Stimulated activated CD4-positive, alpha-beta T cell treated with anti-CD3 and anti-CD28 coated beads, Interleukin-1b, Interleukin-23, amount 100 ng/mL, for 4 hours (primary cell): ENCODE data around the gene S100Z.
"Not testable (repeated sequence)": the region's sequence is repeated elsewhere in the genome, so short reads cannot be mapped to it uniquely, and the experiment has no call there.

ENCODE experiments used
- DNase-seq, 2 donors: peaks; one replicate each; pipeline ENCODE4 v3.0.0-alpha.2; 2020; ENCODE audit warnings: low read depth in 2 of 2

Gene S100Z

DNA sequence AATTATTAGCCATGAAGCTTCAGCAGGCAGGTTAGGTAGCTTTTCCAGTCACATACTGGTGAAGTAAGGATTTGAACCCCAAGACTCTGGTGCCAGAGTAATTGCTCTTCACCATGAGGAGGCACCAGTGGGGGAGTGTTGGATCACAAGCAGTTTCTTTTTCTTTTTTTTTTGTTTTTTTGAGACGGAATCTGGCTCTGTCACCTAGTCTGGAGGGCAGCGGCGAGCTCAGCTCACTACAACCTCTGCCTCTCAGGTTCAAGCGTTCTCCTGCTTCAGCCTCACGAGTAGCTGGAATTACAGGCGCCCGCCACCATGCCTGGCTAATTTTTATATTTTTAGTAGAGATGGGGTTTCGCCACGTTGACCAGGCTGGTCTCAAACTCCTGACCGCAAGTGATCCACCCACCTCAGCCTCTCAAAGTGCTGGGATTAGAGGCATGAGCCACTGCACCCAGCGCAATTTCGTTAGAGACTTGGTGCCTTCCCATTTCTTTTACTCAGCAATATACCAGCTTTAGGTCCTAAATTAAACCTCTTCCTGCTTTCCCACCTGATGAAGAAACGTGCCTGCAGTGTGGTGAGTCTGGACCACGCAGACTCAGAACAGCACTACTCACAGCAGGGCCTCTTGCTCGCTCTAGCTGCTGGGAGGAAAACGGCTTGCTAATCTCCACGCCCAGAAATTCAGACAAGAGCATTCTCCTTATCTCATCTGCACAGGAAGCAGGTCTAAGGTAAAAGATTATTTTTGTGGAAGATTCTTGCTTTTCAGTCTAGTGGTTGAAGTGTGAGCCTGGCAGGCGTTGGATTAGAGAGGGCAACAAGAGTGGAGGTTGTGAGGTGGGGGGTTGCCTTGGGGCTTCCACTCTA lies at the start of gene S100Z:
Gene S100Z, plus strand, starts transcription at position 596 of the 873 bp plus-strand sequence. CDS start 25,346 bp downstream, outside the sequence.
- no peak for DNase-seq

DNA sequence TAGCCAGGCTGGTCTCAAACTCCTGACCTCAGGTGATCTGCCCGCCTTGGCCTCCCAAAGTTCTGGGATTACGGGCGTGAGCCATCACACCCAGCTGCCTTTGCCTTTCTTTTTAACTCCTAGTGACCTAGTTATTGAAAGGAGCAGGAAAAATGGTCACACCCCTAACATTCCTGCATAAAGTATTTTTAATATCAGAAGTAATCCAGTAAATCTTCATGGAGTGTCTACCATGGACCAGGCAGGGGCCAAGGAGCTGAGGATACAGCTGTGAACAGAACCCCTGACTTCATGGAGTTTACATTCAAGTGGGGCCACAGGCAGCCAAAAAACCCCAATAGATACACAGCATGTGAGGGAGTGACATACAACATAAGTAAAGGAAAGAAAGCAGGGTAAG lies 49.2 kb upstream of the S100Z start:
- DNase-seq, result no peak

DNA sequence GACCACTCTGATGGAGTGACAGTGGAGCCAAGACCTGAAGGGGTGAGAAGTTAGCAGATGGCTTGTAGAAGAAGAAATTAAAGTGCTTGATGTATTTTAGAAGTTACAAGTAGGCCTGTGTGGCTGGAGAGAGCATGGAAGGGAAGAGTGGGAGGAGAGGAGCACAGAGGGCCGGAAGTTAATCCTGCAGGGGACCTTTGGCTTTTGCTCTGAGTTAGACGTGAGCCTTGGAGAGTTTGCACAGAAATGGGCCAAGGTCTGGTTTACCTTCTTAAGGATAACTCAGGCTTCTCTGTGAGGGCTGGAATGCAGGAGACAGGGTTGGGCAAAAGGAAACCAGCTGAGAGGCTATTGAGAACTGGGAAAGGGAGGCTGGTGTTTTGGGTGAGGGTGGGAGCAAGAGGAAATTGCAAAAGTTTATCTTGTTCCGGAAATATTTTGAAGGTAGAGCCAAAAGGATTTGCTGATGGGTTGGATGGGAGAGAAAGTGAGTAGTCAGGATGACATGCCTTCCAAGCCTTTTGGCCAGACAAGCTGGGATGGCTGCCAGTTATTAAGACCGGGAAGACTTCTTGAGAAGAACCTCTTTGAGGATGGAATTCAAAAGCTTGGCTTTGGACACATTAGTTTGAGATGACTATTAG lies 48.5 kb upstream of the S100Z start:
- no peak for DNase-seq

DNA sequence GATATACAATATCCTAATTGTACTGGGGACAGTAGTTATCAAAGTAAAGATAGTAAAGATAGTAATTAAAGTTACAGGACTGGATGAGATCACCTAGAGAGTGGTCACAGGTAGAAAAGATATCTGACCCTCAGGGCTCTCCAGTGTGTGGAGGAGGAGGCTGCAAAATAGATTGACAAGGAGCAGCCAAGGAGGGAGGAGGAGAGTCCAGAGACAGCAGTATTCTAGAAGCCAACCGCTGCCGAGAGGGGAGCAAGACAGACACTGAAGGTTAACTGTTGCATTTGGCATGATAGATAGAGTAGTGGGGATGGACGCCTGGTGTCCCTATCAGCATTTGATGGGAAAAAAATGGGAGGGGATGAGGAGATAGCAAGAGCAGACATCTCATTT lies 48.0 kb upstream of the S100Z start:
- no peak for DNase-seq

DNA sequence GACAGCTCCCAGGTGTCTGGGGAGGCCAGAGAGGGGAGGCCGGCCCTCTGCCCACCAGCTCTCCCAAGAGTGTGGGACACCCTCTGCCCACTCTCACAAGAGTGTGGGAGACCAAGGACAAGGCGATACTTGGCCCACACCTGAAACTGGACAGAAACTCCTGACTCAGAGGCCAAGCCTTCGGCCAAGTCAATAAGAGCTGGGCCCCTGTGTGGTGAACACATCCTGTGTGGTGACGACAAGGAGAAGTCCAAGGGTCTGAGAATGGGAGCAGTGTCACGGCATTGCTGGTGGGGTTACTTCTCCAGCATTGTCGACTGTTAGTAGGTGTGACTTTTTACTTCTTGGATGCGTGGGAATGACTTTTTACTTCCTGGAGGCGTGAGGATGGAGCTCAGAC lies 45.5 kb upstream of the S100Z start:
- no peak for DNase-seq

DNA sequence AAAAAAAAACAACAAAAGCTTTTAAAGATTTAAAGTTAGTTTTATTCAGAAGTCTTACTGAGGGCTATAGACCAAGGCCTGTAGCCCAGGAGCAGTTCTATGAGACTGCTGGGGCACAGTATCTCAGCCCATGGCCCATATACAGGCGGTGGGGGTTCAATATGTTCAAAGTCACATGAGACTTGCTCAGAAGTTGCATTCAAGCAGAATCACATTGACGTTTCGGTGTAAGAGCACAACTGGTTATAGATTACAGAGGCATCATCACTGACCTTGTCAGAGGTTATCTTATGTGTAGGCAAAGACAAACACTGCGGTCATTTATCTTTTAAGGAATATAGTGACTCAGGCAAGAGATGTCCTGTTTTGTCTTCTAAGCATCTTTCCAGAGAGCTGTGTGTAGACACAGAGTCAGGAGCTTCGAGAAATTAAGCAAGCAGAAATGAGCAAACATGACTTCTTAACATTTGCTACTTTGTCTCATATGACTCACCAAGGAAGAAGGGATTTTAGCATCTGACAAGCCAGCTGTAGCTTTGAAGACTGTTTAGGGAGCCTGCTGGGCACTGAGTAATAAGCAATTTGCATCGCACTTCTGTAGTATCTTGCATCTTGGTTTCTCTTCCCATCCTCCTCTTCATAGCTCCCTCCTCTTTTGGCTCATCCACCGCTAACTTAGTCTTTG lies 43.9 kb upstream of the S100Z start:
- DNase-seq, result no peak

DNA sequence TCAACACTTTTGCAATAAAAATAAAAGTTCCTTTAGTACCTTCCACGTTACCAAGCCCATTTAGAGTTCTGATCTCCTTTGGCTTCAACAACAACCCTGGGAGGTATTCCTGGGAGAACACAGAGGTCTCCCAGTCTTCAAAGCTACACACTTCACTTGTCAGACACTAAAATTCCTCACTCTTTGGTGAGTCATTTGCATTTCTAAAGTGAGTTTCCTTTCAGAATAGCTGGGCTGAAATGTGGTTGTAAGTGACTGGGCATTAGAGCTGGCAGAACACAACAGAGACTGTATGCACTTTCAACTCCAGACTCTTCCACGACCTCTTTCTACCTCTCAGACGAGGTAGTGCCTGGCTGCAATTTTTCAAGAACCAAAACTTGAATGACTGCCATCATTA lies 42.5 kb upstream of the S100Z start:
- DNase-seq, result no peak

DNA sequence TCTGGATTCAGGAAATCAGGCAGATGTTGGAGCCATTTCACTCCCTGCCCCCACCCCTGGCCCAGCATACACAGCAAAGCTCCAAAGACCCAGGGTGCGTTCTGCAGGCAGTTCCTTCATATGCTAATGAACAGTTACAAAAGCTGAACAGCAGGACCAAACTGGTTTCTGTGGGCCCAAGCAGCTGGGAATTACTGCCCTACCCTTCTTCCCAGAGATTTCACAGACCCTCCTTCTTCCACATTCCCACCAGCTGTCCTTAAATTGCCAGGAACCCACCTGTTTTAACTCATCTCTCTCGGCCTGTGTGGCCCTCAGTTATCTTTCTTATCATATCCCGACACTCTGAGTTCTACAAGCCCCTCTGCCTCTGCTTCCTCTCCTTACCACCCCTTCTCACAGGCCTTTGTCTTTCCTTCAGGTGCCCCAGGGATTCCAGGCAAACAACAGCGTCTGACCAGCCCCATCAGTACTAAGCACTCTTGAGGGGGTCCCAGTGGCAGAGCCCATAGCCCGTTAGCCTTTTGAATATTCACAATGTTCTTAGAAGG lies 41.6 kb upstream of the S100Z start:
- no peak for DNase-seq

DNA sequence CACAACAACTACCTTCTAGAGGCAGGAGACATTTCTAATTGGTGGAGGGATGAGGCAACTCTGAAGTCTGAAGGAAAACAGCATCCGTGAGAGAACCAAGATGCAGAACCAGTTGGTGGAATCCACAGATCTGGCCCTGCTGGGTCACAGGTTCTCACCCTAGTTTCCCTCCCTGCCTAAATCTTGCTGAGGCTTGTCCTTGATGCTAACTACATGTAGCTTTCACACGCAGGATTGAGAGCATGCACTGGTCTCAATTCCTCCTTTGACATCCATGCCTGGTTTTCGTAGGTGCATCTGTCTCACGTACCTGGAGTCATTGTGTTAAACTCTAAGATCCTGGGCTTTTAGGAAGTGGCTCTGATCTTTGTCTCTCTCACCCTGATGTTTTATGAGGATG lies 40.7 kb upstream of the S100Z start:
- no peak for DNase-seq

DNA sequence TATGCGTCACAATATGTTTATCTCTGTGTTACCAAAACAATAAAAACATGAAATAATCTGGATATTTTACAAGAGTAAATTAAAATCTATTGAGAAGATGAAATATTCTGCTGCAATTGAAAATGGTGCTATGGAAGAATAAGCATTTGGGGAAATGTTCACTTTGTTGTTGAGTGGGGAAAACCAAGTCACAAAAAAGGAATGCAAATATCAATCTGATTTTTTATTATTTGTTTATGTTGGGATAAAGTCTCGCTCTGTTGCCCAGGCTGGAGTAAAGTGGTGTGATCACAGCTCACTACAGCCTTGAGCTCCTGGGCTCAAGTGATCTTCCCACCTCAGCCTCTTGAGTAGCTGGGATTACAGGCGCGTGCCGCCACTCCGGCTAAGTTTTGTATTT lies 39.6 kb upstream of the S100Z start:
- no peak for DNase-seq

DNA sequence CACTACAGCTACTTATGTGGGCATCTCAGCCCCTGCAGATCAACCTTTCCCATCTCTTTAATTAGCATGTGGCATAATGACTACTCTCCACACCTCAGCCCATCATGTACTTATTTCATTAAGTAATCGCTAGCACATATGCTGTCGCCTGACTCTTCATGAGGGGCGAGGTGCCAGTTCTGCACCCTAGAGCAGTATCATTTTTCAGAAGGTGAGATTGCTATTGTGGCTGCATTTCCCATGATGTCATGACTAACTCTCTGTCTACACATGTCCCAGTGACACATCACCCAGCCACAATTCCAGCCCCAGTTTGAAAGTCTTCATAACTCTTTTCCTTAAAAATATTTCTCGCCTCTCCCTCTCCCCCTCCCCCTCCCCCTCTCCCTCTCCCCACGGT lies 38.6 kb upstream of the S100Z start:
- no peak for DNase-seq

DNA sequence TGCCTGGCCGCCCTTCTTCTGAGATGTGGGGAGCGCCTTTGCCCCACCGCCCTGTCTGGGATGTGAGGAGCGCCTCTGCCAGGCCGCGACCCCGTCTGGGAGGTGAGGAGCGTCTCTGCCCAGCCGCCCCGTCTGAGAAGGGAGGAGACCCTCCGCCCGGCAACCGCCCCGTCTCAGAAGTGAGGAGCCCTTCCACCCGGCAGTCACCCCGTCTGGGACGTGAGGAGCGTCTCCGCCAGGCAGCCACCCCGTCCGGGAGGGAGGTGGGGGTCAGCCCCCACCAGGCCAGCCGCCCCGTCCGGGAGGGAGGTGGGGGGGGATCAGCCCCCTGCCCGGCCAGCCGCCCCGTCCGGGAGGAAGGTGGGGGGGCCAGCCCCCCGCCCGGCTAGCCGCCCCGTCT lies 37.6 kb upstream of the S100Z start:
- DNase-seq, result not testable (repeated sequence)

DNA sequence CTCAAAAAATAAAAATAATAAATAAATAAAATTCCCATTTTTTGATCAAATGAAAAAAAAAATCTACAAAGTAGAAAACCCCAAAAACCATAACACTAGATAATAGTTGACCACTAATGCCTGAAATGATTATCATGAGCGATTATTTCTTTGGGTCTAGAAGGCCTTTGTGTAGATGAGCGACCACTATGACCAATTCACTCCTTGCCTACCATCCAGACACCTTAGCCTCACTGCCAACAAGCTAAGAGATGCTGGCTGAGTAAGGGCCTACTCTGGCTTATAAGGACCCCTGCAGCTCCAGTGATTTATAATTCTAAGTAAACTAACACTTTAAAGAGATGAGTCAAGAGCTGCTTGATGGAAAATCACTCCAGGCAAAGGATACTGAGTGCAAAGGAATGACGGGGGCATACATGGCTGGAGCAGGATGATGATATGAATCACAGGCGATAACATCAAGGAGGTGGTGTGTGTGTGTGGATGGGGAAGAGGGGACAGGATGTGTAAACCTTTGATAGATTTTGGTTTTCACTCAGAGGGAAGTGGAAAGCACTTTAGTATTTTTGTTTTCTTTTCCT lies 35.7 kb upstream of the S100Z start:
- no peak for DNase-seq

DNA sequence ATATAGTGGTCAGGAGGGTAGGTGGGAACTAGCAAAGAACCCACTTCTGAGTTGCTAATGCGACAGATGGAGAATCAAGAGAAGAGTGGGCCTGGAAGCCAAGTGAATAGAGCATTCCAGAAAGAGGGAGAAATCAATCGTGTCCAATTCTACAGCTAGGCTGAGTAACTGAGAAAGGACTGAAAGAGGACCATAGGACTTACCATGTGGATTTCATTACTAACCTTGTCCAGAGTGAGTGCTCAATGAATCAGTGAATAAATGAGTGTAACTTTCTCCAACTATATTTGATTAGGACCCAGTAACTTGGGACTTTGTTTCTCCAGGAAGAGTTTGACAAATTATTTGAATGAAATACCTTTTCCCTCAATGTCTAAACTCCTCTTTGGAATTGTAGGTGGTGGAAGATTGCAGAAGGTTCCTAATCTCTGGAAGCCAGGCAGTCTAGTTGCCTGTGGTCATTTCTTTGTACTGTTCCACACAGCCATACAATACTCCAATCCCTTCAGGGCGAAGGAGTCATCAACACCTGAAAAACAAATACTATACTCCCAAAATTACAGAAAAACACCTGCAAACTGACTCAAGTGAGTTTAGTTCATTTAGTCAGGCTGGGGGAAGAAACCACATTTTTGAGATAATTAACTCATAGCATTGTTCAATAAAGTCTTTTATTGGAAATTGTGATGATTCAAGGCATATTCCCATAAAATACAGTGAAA lies 33.5 kb upstream of the S100Z start:
- no peak for DNase-seq

DNA sequence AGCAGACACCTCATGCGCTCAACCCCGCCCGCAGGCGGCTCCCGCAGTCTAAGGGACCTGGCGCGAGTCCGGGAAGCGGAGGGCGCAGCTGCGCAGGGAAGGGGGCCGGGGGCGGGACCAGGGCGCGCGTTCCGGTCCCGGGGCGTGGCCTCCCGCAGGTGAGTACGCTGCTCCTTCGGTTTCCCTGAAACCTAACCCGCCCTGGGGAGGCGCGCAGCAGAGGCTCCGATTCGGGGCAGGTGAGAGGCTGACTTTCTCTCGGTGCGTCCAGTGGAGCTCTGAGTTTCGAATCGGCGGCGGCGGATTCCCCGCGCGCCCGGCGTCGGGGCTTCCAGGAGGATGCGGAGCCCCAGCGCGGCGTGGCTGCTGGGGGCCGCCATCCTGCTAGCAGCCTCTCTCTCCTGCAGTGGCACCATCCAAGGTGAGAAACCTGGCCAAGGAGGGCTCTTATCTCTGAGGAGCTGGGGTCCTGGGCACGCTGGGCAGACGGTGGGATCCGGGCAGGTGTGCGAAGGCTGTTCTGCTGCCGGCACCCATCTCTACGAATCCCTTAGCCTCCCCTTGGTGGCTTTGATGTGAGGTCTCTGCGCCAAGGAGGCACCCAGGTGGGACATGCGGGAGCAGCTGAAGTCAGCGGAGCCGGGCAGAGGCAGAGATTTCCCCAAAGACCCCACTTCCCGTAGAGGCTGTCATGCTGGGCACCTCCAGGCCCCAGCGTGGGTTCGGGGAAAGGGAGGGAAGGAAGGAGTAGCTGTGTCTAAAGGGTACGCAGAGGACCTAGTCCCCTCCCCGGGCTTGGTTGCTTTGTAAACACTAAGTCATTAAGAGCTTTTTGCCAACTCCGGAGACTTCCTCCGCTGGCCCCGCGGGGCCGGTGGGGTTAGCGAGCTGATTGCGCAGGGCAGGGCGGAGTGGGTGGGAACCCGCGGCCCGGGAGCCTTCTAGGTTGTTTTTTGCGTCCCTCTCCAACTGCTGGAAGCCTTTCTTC lies 30.7 kb upstream of the S100Z start, which contains the start of gene F2RL1:
Gene F2RL1, plus strand, starts transcription at position 187 of the 988 bp plus-strand sequence. Its CDS starts 153 bp downstream, at position 340.
- DNase-seq, result peak; percentile 42 to 57

DNA sequence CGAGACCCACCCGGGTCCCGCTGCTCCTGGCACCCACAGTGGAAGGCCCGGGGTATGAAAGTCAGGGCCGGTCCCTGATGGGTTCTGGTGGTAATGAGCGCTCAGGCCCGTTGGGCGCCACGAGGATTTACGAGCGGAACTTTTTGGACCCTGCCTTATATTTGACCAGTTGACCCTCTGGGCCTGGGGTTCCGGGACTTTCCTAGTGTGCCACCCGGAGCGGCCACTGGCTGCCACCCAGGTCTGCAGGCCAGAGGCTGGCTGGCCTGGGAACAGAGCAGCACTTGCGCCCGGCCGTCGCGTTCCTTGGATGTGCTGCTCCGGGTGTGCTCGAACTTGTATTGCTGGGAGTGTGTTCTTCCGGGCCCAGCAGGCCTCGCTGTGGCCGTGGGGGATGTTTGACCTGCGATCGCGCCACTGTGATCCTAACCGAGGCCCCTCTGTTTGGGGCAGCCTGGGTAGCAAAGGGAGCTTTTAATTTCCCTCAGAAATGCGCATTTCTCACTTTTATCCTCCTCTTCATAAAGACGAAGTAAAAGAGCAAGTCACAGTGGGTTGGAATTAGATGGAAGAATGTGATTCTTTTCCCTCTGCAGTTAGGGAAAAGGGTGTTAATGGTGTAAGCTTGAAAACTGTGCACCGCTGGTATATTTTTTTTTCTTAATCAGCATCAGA lies 29.8 kb upstream of the S100Z start:
- no peak for DNase-seq

DNA sequence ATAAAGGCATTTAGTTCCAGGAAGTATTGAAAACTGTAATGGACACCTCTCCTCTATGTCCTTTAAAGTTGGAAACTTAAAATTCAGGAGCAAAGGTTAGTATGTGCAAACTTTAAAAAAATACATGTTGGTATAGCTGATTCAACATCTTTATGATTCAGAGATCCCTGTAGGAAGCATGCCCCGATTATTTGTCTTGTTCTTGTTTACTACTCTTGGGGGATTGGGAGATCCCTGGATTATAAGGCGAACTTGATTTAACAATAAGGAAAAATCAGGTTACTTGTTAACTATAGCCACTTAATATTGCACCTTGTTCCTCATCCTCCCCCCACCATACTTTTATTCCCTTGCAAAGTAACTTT lies 29.3 kb upstream of the S100Z start:
- DNase-seq, result no peak

DNA sequence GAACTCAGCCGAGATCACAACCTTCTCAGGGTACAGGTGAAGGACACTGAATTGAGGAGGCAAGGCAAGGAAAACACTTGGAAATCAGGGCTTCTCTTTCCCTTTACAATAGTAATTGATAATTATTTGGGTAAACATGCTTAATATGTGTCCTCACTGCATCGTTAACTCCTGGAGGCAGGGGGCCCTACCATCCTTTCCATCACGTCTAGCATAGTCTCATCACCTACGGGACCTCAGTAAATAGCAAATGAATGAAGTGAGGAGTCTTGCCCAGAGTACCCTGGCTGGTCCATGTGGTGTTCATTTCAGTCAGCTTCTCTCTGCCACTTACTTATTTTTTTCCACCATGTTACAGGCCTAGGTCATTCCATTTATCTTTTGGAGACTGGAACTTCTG lies 28.7 kb upstream of the S100Z start:
- DNase-seq, result no peak

DNA sequence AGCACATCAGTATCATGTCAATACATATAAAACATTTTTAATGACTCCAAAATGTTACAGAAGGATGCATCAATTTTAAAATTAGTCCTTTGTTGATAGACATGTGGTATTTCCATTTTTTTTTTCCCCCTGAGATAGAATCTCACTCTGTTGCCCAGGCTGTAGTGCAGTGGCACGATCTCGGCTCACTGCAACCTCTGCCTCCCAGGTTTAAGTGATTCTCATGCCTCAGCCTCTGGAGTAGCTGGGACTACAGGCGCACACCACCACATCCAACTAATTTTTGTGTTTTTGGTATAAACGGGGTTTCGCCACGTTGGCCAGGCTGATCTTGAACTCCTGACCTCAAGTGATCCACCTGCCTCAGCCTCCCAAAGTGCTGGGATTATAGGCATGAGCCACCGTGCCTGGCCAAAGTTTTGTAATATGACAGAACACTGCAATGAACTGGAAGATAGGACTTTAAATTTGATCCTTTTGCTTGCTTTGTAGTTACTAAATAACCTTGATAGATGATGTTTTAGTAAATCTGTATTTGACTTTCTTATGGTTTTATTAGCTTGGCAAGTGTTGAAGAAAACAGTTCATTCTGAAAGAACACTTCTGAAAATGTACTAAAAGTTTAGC lies 27.6 kb upstream of the S100Z start:
- DNase-seq, result not testable (repeated sequence)
